HL-60 (cell line): ENCODE results near the gene MYORG.

ENCODE experiments used
- DNase-seq, 2 experiments: peaks; one replicate each; pipeline ENCODE4 v3.0.0-alpha.2; 2010 to 2020; ENCODE audit warnings: low read depth in 1 of 2, low spot score in 1 of 2
- H3K27ac ChIP-seq: fragments of 250-450 bp; sonication (Bioruptor Pico); replicated peaks from 2 replicates; pipeline ENCODE4 v1.5.1; 2020; ENCODE audit warnings: mild to moderate bottlenecking, moderate library complexity
- H3K27me3 ChIP-seq: fragments of 250-450 bp; sonication (Bioruptor Pico); 2 replicates; pipeline ENCODE4 v1.5.1; 2021; ENCODE audit warnings: mild to moderate bottlenecking, moderate library complexity; ENCODE audit not compliant: insufficient read depth, poor library complexity, severe bottlenecking
- H3K4me3 ChIP-seq: replicated peaks from 2 replicates; pipeline ENCODE4 v1.5.1; 2011; ENCODE audit warnings: mild to moderate bottlenecking, control low read depth, low read length; ENCODE audit not compliant: insufficient read depth
- GABPA ChIP-seq: IDR thresholded peaks from 2 replicates; pipeline ENCODE4 v1.6.1; 2012; ENCODE audit warnings: low read depth
- POLR2AphosphoS5 ChIP-seq: IDR thresholded peaks from 2 replicates; pipeline ENCODE4 v1.6.1; 2012; ENCODE audit warnings: low read depth
- SPI1 ChIP-seq: IDR thresholded peaks from 2 replicates; pipeline ENCODE4 v1.6.1; 2012; ENCODE audit warnings: low read depth, mild to moderate bottlenecking, borderline replicate concordance
- TF ChIP-seq, protein P1 (sequence below): IDR thresholded peaks from 2 replicates; pipeline ENCODE4 v1.6.1; 2012; ENCODE audit warnings: low read depth; ENCODE audit not compliant: insufficient replicate concordance
- TF ChIP-seq, protein P2 (sequence below): IDR thresholded peaks from one replicate; pipeline ENCODE4 v1.5.1; 2011; ENCODE audit warnings: low read length, control low read depth, inconsistent platforms; ENCODE audit not compliant: insufficient read depth

Gene MYORG

DNA sequence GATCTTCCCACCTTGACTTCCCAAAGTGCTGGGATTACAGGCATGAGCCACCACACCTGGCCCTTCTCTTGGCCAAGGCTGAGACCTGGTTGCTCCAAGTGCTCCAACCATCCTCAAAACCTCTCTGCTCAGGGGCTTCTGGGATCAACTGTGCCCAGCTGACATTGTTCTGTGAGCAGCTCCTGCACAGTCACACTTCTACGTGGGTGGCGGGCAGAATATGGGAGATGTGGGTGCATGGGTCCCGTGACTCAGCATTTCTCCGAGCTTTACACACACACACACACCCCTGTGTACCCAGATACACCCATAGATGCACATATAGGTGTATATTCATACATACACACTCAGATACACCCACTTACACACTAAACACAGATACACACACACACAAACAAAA is 10.5 kb upstream of the MYORG start:
- Histone ChIP-seq H3K27me3 (peaks cover 8% of the 10 kb centered on the region), H3K27ac (no peak overlapping the region), H3K4me3 (no peak overlapping the region)
- DNase-seq = no peak
- TF ChIP-seq POLR2AphosphoS5 (no peak), SPI1 (no peak), GABPA (no peak)
- TF ChIP-seq, protein P1, sequence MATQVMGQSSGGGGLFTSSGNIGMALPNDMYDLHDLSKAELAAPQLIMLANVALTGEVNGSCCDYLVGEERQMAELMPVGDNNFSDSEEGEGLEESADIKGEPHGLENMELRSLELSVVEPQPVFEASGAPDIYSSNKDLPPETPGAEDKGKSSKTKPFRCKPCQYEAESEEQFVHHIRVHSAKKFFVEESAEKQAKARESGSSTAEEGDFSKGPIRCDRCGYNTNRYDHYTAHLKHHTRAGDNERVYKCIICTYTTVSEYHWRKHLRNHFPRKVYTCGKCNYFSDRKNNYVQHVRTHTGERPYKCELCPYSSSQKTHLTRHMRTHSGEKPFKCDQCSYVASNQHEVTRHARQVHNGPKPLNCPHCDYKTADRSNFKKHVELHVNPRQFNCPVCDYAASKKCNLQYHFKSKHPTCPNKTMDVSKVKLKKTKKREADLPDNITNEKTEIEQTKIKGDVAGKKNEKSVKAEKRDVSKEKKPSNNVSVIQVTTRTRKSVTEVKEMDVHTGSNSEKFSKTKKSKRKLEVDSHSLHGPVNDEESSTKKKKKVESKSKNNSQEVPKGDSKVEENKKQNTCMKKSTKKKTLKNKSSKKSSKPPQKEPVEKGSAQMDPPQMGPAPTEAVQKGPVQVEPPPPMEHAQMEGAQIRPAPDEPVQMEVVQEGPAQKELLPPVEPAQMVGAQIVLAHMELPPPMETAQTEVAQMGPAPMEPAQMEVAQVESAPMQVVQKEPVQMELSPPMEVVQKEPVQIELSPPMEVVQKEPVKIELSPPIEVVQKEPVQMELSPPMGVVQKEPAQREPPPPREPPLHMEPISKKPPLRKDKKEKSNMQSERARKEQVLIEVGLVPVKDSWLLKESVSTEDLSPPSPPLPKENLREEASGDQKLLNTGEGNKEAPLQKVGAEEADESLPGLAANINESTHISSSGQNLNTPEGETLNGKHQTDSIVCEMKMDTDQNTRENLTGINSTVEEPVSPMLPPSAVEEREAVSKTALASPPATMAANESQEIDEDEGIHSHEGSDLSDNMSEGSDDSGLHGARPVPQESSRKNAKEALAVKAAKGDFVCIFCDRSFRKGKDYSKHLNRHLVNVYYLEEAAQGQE = no peak
- TF ChIP-seq, protein P2, sequence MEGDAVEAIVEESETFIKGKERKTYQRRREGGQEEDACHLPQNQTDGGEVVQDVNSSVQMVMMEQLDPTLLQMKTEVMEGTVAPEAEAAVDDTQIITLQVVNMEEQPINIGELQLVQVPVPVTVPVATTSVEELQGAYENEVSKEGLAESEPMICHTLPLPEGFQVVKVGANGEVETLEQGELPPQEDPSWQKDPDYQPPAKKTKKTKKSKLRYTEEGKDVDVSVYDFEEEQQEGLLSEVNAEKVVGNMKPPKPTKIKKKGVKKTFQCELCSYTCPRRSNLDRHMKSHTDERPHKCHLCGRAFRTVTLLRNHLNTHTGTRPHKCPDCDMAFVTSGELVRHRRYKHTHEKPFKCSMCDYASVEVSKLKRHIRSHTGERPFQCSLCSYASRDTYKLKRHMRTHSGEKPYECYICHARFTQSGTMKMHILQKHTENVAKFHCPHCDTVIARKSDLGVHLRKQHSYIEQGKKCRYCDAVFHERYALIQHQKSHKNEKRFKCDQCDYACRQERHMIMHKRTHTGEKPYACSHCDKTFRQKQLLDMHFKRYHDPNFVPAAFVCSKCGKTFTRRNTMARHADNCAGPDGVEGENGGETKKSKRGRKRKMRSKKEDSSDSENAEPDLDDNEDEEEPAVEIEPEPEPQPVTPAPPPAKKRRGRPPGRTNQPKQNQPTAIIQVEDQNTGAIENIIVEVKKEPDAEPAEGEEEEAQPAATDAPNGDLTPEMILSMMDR = no peak

DNA sequence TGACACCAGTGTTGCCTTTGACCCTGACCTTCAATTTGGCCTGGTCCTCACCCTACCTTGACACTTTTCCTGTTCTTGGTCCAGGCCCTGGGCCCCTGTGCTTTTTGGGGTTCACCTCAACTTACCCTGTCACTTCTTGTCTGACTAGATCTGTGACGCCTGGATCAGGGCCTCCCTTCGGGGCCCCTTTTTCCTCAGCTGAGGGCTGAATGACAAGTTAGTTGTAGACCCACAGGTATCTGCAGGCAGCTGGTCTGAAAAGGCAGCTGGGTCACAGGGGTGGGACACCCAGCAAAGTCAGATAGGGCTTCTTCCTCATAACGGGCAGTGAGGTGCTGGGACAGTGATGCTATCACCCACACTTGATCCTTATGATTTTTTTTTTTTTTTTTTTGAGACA is 10.0 kb upstream of the MYORG start:
- DNase-seq = no peak
- Histone ChIP-seq H3K4me3 (no peak overlapping the region), H3K27ac (no peak overlapping the region), H3K27me3 (peaks cover 8% of the 10 kb centered on the region)
- no peak for TF ChIP-seq SPI1

DNA sequence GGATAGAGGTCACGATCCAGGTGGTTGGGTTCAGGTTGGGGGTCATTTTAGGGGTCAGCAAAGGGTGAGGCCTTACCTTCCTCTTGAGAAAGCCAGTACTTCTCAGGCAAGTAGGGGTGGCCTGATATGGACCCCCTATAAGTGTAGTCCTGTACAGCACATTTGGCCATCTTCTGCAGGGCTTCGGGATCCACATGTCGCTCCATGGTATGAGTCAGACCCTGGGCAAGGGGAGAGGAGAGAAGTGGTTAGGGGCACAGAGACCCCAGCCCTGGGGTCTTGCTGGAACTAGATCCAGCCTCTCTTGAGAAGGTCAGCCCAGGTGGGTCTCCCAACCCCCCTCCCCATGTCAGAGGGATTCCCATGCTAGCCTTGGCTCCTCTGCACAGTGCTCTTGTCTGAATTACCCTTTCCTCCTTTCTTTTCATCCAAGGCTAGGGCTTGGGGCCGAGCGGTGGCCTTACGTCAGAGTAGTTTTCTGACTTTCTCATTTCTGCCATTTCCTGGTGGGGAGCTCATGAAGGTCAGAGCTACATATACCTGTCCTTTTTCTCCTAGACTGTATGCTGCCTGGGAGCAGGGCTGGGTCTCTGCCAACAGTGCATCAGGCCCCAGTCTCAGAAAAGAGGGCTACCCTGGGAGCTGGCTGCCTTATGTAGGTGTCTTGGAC is 9.0 kb upstream of the MYORG start:
- TF ChIP-seq SPI1 (no peak), POLR2AphosphoS5 (no peak), GABPA (no peak)
- TF ChIP-seq, protein P2 = no peak
- TF ChIP-seq, protein P1 = no peak
- Histone ChIP-seq H3K4me3 (no peak overlapping the region), H3K27ac (no peak overlapping the region), H3K27me3 (peaks cover 11% of the 10 kb centered on the region)
- DNase-seq = no peak

DNA sequence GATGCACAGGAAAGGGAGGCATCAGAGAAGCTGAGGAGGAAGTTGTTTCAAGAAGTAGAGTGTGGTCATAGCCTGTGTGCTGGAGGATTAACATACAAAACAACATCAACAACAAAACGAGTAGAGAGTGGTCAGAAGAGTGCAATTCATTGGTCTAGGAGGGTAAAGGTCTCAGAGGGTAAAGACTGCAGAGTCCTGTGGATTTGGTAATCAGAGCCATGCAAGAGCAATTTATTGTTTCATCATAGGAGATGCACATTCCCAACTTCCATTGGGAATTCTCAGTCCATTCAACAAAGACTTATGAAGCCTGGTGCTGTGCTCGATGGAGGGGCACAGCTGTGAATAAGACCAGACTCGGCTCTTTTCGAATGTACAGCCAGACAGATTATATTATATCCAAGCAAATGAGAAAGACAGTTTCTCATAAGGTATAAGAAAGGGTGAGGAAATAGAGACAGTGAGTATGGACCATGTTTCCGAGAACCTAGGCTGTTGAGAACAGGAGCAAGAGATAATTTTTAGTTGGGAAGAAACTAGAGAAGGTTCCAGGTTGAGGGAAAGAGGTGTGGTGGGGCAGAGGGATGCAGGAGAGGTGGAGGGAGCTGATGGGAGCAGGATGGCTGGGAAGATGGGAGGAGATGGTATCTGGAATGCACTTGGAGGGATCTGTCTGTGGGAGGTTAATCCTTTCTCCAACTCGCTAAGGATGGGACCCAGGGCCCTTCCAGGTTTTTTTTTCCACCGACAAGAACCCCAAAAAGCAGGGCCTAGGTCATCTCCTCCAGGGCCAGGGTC is 7.9 kb upstream of the MYORG start:
- Histone ChIP-seq H3K27me3 (peaks cover 11% of the 10 kb centered on the region), H3K27ac (no peak overlapping the region), H3K4me3 (no peak overlapping the region)
- DNase-seq = peak in 1 of 2 experiments; percentile 17
- TF ChIP-seq, protein P2 = no peak
- no peak for TF ChIP-seq SPI1
- no peak for TF ChIP-seq GABPA
- TF ChIP-seq, protein P1 = no peak
